ENCODE results near the gene SLC26A6. TPM values are rescaled to one million over a fixed set of nuclear protein-coding genes. Genes with fewer than 3 reads are reported as not detected.
A peak's percentile ranks its signal among the peaks of the same experiment; 100 is the strongest.

The SLC26A6 gene
- total and polyA plus RNA-seq, 2 of the 13 experiments (the other 11 are each of a cell fraction or from before 2014, with no cell fraction given), result 40.7 to 184 TPM

DNA sequence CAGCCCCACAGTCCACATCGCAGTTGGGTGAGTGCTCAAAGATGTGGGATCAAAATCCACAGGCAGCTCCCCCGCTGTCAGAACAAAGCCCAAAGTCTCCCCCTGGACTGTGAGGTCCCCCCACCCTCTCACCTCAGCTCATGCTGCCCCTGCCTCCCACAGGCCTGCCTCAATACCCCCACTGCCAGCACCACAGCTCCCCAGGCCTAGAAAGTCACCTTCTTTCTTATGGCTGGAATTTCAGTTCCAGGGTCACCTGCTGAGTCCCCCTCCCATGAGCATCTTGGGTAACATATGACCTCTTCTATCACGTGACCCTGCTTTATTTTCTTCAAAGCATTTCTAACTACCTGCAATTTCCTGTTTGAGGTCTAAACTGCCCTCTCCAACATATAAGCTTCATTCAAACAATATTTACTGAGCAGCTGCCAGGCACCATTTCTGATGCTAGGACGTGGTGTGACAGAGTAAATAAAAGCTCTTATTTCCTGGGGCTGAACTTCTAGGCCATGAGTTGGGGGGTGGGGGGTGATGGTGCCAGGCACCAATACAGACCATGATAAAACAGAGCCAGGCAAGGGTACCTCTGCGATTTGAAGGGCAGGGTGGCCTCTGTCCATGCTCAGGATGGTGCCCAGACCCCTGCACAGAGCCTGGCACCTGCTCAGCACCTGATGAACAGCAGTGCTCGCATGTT is 11.3 kb downstream of the SLC26A6 start (continued):
- TF ChIP-seq IRF1 (CRISPR knock-in tag; IDR thresholded peaks at IDR 0.05; ENCODE audit: low read depth), result no peak
- TF ChIP-seq ATM (IDR thresholded peaks at IDR 0.05; ENCODE audit: borderline replicate concordance), result no peak
- peak; percentile 40; the same call in 1 of the 2 replicates for TF ChIP-seq ZNF331 (CRISPR knock-in tag; IDR thresholded peaks at IDR 0.05)
- TF ChIP-seq ELF4 (CRISPR knock-in tag; IDR thresholded peaks at IDR 0.05; ENCODE audit: borderline replicate concordance), result no peak
- no peak for TF ChIP-seq SOX13 (IDR thresholded peaks at IDR 0.05)
- TF ChIP-seq SOX13 (CRISPR knock-in tag; conservative IDR thresholded peaks at IDR 0.05 in 1 of 2, IDR thresholded peaks at IDR 0.05 in 1 of 2), result peak in 1 of 2 experiments; percentile 65; a peak in 1 of 4 replicates
- TF ChIP-seq MXI1 (IDR thresholded peaks at IDR 0.05; ENCODE audit: borderline replicate concordance, low read depth, low read length), result peak; percentile 31; the same call in 1 of the 3 replicates
- no peak for TF ChIP-seq TERF1 (CRISPR knock-in tag; IDR thresholded peaks at IDR 0.05)
- TF ChIP-seq ZNF143 (CRISPR knock-in tag; IDR thresholded peaks at IDR 0.05), result peak; percentile 62
- TF ChIP-seq STAG1 (CRISPR knock-in tag; IDR thresholded peaks at IDR 0.05), result 0 out of 2 replicates have a peak, but pooled peaks have one; percentile 3
- TF ChIP-seq THAP11 (CRISPR knock-in tag; IDR thresholded peaks at IDR 0.05), result peak; percentile 62; the same call in 1 of the 2 replicates
- TF ChIP-seq, protein P1, sequence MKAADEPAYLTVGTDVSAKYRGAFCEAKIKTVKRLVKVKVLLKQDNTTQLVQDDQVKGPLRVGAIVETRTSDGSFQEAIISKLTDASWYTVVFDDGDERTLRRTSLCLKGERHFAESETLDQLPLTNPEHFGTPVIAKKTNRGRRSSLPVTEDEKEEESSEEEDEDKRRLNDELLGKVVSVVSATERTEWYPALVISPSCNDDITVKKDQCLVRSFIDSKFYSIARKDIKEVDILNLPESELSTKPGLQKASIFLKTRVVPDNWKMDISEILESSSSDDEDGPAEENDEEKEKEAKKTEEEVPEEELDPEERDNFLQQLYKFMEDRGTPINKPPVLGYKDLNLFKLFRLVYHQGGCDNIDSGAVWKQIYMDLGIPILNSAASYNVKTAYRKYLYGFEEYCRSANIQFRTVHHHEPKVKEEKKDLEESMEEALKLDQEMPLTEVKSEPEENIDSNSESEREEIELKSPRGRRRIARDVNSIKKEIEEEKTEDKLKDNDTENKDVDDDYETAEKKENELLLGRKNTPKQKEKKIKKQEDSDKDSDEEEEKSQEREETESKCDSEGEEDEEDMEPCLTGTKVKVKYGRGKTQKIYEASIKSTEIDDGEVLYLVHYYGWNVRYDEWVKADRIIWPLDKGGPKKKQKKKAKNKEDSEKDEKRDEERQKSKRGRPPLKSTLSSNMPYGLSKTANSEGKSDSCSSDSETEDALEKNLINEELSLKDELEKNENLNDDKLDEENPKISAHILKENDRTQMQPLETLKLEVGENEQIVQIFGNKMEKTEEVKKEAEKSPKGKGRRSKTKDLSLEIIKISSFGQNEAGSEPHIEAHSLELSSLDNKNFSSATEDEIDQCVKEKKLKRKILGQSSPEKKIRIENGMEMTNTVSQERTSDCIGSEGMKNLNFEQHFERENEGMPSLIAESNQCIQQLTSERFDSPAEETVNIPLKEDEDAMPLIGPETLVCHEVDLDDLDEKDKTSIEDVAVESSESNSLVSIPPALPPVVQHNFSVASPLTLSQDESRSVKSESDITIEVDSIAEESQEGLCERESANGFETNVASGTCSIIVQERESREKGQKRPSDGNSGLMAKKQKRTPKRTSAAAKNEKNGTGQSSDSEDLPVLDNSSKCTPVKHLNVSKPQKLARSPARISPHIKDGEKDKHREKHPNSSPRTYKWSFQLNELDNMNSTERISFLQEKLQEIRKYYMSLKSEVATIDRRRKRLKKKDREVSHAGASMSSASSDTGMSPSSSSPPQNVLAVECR (CRISPR knock-in tag; IDR thresholded peaks at IDR 0.05; ENCODE audit: borderline replicate concordance), result peak; percentile 52; the same call in 1 of the 2 replicates
- TF ChIP-seq ZC3H13 (CRISPR knock-in tag; IDR thresholded peaks at IDR 0.05), result no peak
- peak; percentile 26; the same call in 1 of the 2 replicates for TF ChIP-seq ZNF670 (CRISPR knock-in tag; IDR thresholded peaks at IDR 0.05; ENCODE audit: borderline replicate concordance)
- 0 out of 2 replicates have a peak, but pooled peaks have one; percentile 51 for TF ChIP-seq STAT6 (CRISPR knock-in tag; IDR thresholded peaks at IDR 0.05; ENCODE audit: borderline replicate concordance)
- peak; percentile 97 for TF ChIP-seq RAD51 (IDR thresholded peaks at IDR 0.05; ENCODE audit: borderline replicate concordance)
- no peak; the same call in none of the 2 replicates for TF ChIP-seq HDAC1 (CRISPR knock-in tag; IDR thresholded peaks at IDR 0.05)
- TF ChIP-seq KDM2A (CRISPR knock-in tag; IDR thresholded peaks at IDR 0.05; ENCODE audit: borderline replicate concordance, low read depth), result no peak
- peak; percentile 60; the same call in 1 of the 2 replicates for TF ChIP-seq GATA4 (IDR thresholded peaks at IDR 0.05; ENCODE audit: borderline replicate concordance, low read depth)

Data from HepG2 (cell line).